ENCODE results near the gene CYP26B1. TPM values are rescaled to one million over a fixed set of nuclear protein-coding genes. Genes with fewer than 3 reads are reported as not detected.

The CYP26B1 gene
- total RNA-seq, 1 experiment from 2014 or later: 3.9 TPM

DNA sequence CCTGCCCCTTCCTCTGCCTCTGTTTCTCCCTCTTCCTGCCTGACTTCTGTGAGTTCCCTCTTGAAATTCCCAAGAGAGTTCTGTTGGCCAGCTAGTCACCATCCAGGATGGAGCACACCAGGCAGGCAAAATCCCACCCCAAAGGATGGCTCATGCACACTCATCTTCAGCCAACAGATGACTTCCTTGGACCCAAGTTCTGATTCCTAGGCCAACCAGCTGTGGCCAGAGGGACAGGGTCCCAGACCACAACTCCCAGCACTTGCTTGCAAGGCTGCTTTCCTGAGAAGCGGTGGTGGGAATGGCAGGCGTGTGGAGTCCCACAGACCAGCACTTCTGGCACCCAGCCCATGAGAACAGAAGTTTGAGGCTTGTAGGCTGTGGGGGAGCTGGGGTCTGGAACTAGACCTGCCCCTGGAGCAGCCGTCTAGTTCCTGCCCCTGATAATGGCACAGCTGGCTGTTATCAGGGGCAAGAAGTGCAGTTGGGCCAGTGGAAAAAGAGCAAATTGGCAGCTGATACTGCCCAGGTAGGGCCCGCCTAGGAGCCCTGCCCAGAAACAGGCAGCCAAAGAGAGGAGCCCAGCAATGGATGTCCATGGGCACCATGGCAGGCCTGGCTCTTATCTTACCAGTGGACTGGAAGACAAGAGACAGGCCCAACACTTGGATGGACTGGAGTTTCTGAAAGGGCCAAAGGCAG lies 56.7 kb downstream of the CYP26B1 start:
- TF ChIP-seq, protein P1, sequence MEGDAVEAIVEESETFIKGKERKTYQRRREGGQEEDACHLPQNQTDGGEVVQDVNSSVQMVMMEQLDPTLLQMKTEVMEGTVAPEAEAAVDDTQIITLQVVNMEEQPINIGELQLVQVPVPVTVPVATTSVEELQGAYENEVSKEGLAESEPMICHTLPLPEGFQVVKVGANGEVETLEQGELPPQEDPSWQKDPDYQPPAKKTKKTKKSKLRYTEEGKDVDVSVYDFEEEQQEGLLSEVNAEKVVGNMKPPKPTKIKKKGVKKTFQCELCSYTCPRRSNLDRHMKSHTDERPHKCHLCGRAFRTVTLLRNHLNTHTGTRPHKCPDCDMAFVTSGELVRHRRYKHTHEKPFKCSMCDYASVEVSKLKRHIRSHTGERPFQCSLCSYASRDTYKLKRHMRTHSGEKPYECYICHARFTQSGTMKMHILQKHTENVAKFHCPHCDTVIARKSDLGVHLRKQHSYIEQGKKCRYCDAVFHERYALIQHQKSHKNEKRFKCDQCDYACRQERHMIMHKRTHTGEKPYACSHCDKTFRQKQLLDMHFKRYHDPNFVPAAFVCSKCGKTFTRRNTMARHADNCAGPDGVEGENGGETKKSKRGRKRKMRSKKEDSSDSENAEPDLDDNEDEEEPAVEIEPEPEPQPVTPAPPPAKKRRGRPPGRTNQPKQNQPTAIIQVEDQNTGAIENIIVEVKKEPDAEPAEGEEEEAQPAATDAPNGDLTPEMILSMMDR (conservative IDR thresholded peaks at IDR 0.05; ENCODE audit: low read depth, low read length): no peak
- no peak for TF ChIP-seq EZH2phosphoT487 (IDR thresholded peaks at IDR 0.05; ENCODE audit: borderline replicate concordance, low read length)
- no peak for TF ChIP-seq EZH2 (IDR thresholded peaks at IDR 0.05; ENCODE audit: low read length, unreplicated experiment)
- no peaks in the 10 kb centered on the region for H3K36me3 ChIP-seq (ENCODE audit: low read depth, low read length)
- no peaks in the 10 kb centered on the region for H3F3A ChIP-seq (ENCODE audit: low read length, unreplicated experiment)
- ATAC-seq (no peak), DNase-seq (no peak)
- H4K20me1 ChIP-seq (ENCODE audit: low read length): no peaks in the 10 kb centered on the region
- ChIA-PET POLR2A (ENCODE audit: unreplicated experiment) (no interaction called here), CTCF (no interaction called here)
- H3K4me3 ChIP-seq (ENCODE audit: low read length): no peak overlapping the region
- H3K9ac ChIP-seq (ENCODE audit: low read length): no peak overlapping the region
- 0 out of 2 replicates have a peak, but pooled peaks cover 2% of the 10 kb centered on the region for H3K27me3 ChIP-seq (ENCODE audit: low read length)
- no peaks in the 10 kb centered on the region for H3K9me3 ChIP-seq (ENCODE audit: low read length)
- intact Hi-C loops (cut with micrococcal nuclease): no loop called here
- no TSS peak for BruUV-seq (replicated peaks)
- H3K4me1 ChIP-seq (ENCODE audit: insufficient read depth, low read length): no peaks in the 10 kb centered on the region
- no peaks in the 10 kb centered on the region for H3K9me2 ChIP-seq (replicated peaks; ENCODE audit: low read length)
- no peak overlapping the region for H3K27ac ChIP-seq (ENCODE audit: low read length)
- H2AFZ ChIP-seq (ENCODE audit: low read length): no peak overlapping the region
- no peaks in the 10 kb centered on the region for H3K79me2 ChIP-seq (ENCODE audit: low read length)
- no peak overlapping the region for H3K4me2 ChIP-seq (ENCODE audit: low read length)

DNA sequence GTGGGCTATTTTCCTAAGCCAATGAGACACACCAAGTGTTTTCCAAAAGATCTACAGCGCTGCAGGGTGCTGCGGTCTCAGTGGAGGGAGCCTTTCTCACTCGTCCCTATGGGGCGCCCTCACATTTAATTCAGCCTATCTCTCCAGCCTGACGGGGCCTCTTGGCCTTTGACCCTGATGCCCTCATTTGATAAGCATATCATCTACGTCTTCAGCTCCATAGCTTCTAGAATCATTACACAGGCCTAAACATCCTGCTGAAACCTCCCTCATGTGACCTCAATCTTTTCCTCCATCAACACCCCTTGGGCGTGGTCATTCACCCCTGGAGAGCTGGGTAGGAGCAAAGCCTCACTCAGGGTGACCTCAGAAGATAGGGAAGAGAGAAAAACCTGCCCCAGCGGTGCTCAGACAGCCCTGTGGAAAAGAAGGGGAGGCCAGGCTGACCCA lies 57.4 kb downstream of the CYP26B1 start:
- Histone ChIP-seq H3K36me3 (ENCODE audit: low read depth, low read length) (no peaks in the 10 kb centered on the region), H4K20me1 (ENCODE audit: low read length) (no peaks in the 10 kb centered on the region), H2AFZ (ENCODE audit: low read length) (no peak overlapping the region), H3K4me2 (ENCODE audit: low read length) (no peak overlapping the region), H3K27me3 (ENCODE audit: low read length) (no peaks in the 10 kb centered on the region), H3K4me1 (ENCODE audit: insufficient read depth, low read length) (no peaks in the 10 kb centered on the region), H3K79me2 (ENCODE audit: low read length) (no peaks in the 10 kb centered on the region), H3K4me3 (ENCODE audit: low read length) (no peak overlapping the region), H3K9ac (ENCODE audit: low read length) (no peak overlapping the region), H3F3A (ENCODE audit: low read length, unreplicated experiment) (no peaks in the 10 kb centered on the region), H3K9me3 (ENCODE audit: low read length) (no peaks in the 10 kb centered on the region), H3K9me2 (replicated peaks; ENCODE audit: low read length) (no peaks in the 10 kb centered on the region), H3K27ac (ENCODE audit: low read length) (no peak overlapping the region)
- POLR2A ChIA-PET (ENCODE audit: unreplicated experiment): no interaction called here
- CTCF ChIA-PET: no interaction called here
- TF ChIP-seq EZH2 (IDR thresholded peaks at IDR 0.05; ENCODE audit: low read length, unreplicated experiment): no peak
- TF ChIP-seq, protein P1 (conservative IDR thresholded peaks at IDR 0.05; ENCODE audit: low read depth, low read length): no peak
- no peak for TF ChIP-seq EZH2phosphoT487 (IDR thresholded peaks at IDR 0.05; ENCODE audit: borderline replicate concordance, low read length)
- ATAC-seq (no peak), DNase-seq (no peak)
- BruUV-seq (replicated peaks): no TSS peak
- intact Hi-C loops (cut with micrococcal nuclease): no loop called here

DNA sequence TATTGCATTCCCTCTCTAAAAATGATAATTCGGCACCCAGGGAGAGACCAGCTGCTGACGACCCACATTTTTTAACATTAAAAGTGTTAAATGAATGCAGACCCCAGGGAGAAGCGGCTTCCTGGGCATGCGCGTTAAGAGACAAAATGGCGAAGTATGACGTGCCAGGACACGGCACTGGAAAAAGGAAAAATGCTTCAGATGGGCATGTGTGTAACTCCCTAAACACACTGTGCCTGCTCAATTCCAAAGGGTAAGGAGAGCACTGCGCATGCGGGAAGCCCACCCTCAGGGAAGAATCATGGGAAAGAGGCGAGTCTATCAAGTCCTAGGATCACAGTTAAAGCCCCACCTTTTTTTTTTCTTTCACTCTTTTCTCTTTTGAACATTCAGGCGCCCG lies 58.1 kb downstream of the CYP26B1 start:
- H3K4me1 ChIP-seq (ENCODE audit: insufficient read depth, low read length): no peaks in the 10 kb centered on the region
- H3K27ac ChIP-seq (ENCODE audit: low read length): no peak overlapping the region
- POLR2A ChIA-PET (ENCODE audit: unreplicated experiment): no interaction called here
- ATAC-seq: no peak
- H3K9ac ChIP-seq (ENCODE audit: low read length): no peak overlapping the region
- TF ChIP-seq, protein P1 (conservative IDR thresholded peaks at IDR 0.05; ENCODE audit: low read depth, low read length): no peak
- TF ChIP-seq EZH2 (IDR thresholded peaks at IDR 0.05; ENCODE audit: low read length, unreplicated experiment): no peak
- no peak for TF ChIP-seq EZH2phosphoT487 (IDR thresholded peaks at IDR 0.05; ENCODE audit: borderline replicate concordance, low read length)
- H3K4me2 ChIP-seq (ENCODE audit: low read length): no peak overlapping the region
- no peaks in the 10 kb centered on the region for H3K9me2 ChIP-seq (replicated peaks; ENCODE audit: low read length)
- no peak overlapping the region for H2AFZ ChIP-seq (ENCODE audit: low read length)
- CTCF ChIA-PET: no interaction called here
- no peaks in the 10 kb centered on the region for H3K27me3 ChIP-seq (ENCODE audit: low read length)
- no peak for DNase-seq
- no peaks in the 10 kb centered on the region for H4K20me1 ChIP-seq (ENCODE audit: low read length)
- no TSS peak for BruUV-seq (replicated peaks)
- no peaks in the 10 kb centered on the region for H3K9me3 ChIP-seq (ENCODE audit: low read length)
- no peaks in the 10 kb centered on the region for H3K79me2 ChIP-seq (ENCODE audit: low read length)
- no peaks in the 10 kb centered on the region for H3K36me3 ChIP-seq (ENCODE audit: low read depth, low read length)
- no peak overlapping the region for H3K4me3 ChIP-seq (ENCODE audit: low read length)
- no peaks in the 10 kb centered on the region for H3F3A ChIP-seq (ENCODE audit: low read length, unreplicated experiment)
- intact Hi-C loops (cut with micrococcal nuclease): no loop called here

Measured in PC-3 (cell line).